EL (cell line): ENCODE results near the gene AKAP9.
"Not testable (repeated sequence)": the region's sequence is repeated elsewhere in the genome, so short reads cannot be mapped to it uniquely, and the experiment has no call there.

Source experiments
- DNase-seq: peaks from one replicate; pipeline ENCODE4 v3.0.0-alpha.2; 2016

The AKAP9 gene

GRCh38 chr7:91947948-91948347 lies 7.3 kb downstream of the AKAP9 start:
- DNase-seq: no peak

GRCh38 chr7:91949221-91950009 lies 8.8 kb downstream of the AKAP9 start:
- DNase-seq: peak; percentile 22

- peak; percentile 5 for DNase-seq
These were observed 13.0 kb downstream of the AKAP9 start for GRCh38 chr7:91953618-91954017.

GRCh38 chr7:91956464-91956863 lies 15.8 kb downstream of the AKAP9 start:
- not testable (repeated sequence) for DNase-seq

GRCh38 chr7:91957232-91957631 lies 16.6 kb downstream of the AKAP9 start:
- no peak for DNase-seq

GRCh38 chr7:91957823-91958222 lies 17.2 kb downstream of the AKAP9 start:
- DNase-seq: no peak

- no peak for DNase-seq
These were observed 18.4 kb downstream of the AKAP9 start for GRCh38 chr7:91959023-91959422.

- DNase-seq: no peak
These were observed 21.2 kb downstream of the AKAP9 start for GRCh38 chr7:91961816-91962215.

- DNase-seq: no peak
These were observed 21.8 kb downstream of the AKAP9 start for GRCh38 chr7:91962419-91962818.

- not testable (repeated sequence) for DNase-seq
These were observed 26.9 kb downstream of the AKAP9 start for GRCh38 chr7:91967513-91967912.

GRCh38 chr7:91973639-91974038 lies 33.0 kb downstream of the AKAP9 start:
- no peak for DNase-seq

GRCh38 chr7:91974066-91974465 lies 33.4 kb downstream of the AKAP9 start:
- no peak for DNase-seq

- no peak for DNase-seq
These were observed 36.1 kb downstream of the AKAP9 start for GRCh38 chr7:91976743-91977142.

GRCh38 chr7:91979590-91979989 lies 38.9 kb downstream of the AKAP9 start:
- DNase-seq: no peak

GRCh38 chr7:91982352-91982751 lies 41.7 kb downstream of the AKAP9 start:
- not testable (repeated sequence) for DNase-seq

GRCh38 chr7:91988213-91988612 lies 47.6 kb downstream of the AKAP9 start:
- no peak for DNase-seq

- no peak for DNase-seq
These were observed 53.3 kb downstream of the AKAP9 start for GRCh38 chr7:91993976-91994375.

GRCh38 chr7:91995391-91996105 lies 54.9 kb downstream of the AKAP9 start:
- no peak for DNase-seq

- no peak for DNase-seq
These were observed 59.2 kb downstream of the AKAP9 start for GRCh38 chr7:91999631-92000565.

GRCh38 chr7:92002720-92003119 lies 62.1 kb downstream of the AKAP9 start:
- DNase-seq: no peak

- no peak for DNase-seq
These were observed 65.4 kb downstream of the AKAP9 start for GRCh38 chr7:92006046-92006445.

GRCh38 chr7:92010215-92010614 lies 69.6 kb downstream of the AKAP9 start:
- no peak for DNase-seq

- no peak for DNase-seq
These were observed 72.9 kb downstream of the AKAP9 start for GRCh38 chr7:92013611-92014010.
